NCI-H82 treated with DMSO at 0.1 percent for 48 hours (cell line): Measurements from ENCODE around the gene ZFHX3.
"Not testable (repeated sequence)": the region's sequence is repeated elsewhere in the genome, so short reads cannot be mapped to it uniquely, and the experiment has no call there.

Experiments
- DNase-seq: peaks from one replicate; lab custom pipeline; 2025; ENCODE audit not compliant: unreplicated experiment; lab: John Stamatoyannopoulos, UW

The ZFHX3 gene, protein sequence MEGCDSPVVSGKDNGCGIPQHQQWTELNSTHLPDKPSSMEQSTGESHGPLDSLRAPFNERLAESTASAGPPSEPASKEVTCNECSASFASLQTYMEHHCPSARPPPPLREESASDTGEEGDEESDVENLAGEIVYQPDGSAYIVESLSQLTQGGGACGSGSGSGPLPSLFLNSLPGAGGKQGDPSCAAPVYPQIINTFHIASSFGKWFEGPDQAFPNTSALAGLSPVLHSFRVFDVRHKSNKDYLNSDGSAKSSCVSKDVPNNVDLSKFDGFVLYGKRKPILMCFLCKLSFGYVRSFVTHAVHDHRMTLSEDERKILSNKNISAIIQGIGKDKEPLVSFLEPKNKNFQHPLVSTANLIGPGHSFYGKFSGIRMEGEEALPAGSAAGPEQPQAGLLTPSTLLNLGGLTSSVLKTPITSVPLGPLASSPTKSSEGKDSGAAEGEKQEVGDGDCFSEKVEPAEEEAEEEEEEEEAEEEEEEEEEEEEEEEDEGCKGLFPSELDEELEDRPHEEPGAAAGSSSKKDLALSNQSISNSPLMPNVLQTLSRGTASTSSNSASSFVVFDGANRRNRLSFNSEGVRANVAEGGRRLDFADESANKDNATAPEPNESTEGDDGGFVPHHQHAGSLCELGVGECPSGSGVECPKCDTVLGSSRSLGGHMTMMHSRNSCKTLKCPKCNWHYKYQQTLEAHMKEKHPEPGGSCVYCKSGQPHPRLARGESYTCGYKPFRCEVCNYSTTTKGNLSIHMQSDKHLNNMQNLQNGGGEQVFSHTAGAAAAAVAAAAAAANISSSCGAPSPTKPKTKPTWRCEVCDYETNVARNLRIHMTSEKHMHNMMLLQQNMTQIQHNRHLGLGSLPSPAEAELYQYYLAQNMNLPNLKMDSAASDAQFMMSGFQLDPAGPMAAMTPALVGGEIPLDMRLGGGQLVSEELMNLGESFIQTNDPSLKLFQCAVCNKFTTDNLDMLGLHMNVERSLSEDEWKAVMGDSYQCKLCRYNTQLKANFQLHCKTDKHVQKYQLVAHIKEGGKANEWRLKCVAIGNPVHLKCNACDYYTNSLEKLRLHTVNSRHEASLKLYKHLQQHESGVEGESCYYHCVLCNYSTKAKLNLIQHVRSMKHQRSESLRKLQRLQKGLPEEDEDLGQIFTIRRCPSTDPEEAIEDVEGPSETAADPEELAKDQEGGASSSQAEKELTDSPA (N-terminal part only)

DNA sequence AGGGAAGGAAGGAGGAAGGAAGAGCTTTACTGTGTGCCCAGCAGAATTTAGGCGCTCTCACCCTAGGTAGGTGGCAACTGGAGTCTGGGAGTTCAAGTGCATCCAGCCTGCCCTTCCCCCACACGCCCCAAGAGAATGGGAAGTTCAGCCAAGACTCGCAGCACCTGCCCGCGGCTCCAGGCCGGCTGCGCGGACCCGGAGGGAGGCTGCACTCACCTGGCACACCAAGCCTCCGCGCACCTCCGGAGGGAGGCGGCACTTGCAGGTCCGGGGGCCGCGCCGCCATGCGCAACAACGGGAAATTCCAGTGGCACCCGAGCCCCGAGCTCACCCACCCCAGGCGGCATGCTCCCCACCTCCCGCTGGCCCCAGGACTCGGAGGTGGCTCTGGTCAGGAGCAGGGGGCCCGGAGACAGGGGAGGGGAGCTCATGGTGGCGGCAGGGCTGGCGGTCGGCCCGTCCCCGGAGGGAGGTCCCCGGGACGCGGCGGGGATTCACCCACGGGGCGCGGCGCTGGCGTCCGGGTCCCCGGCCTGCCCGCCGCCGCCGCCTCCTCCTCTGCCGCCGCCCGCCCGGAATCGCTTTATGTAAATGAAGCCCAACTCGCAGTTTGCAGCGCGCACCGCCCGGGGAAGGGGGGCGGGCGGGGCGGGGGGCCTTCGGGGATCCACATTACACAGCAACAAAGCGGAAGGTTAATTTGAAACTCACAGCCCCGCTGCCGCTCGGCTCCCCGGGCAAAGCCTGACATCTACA, at the start of gene ZFHX3:
Gene ZFHX3, minus strand, starts transcription at position 593 of the 756 bp plus-strand sequence. CDS start 87,983 bp downstream, outside the sequence.
- no peak for DNase-seq

DNA sequence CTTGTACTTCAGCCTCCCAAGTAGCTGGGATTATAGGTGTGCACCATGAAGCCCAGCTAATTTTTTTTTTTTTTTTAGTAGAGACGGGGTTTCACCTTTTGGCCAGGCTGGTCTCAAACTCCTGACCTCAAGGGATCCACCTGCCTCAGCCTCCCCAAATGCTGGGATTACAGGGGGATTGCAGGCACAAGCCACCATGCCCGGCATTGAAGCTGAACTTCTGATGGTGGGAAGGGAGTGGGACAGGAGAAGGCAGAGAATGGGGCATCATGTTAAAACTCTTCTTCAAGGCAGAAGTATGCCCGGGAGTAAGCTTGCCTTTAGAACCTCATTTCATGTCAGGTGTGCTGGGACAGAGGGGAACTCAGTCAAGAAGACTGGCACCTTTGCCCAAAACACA, 48.6 kb upstream of the ZFHX3 start:
- no peak for DNase-seq

DNA sequence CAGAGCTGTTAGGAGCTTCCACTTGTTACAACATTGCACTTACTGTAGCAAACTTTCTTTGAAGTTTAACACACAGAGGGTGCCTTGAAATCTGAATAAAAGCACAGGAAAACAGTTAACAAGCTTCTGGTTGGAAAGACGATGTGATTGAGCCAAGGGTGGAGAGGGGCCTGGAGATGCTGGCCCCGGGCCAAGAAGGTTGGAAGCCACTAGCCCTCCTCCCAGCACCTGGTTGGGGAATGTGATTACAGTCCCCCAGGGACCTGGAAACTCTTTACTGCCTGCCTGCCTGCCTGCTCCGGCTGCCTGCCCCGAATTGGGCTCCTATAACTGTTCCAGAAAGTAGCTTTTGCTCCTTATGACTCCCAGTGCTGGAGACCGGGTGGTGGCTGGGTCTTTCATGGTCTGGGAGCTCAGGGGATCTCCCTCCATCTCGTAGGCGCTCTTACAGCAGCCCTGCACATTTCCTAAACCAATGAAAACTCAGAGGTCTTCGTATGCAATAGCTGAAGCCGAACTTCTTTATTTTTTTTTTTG, 48.0 kb upstream of the ZFHX3 start:
- peak; percentile 59 for DNase-seq

DNA sequence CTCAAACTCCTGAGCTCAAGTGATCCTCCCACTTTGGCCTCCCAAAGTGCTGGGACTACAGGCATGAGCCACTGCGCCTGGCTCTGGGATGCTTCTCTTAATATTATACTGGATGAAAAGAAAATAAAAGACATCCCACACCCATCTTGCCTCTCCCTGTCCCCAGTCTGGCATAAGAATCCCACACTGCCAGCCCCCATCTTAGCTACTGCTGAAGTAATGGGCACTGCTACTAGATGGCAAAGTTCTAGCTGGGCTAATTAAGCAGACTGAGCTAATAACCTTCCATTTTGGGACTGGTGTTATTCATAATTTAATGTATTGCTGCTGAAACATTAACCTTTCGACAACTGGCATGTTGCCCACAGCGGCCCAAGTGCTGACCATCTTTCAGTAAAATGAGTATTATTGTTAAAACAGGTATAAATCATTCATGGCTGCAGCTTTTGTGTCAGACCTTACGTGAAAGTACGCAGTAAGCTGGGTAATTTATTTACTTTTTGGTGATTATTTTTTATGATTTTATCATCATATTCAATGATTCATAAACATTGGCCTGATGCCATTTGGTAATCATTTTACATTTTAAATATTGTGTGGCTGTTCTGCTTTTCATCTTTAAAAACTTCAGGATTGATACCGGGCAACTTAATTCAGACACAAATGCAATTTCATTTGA, 47.4 kb upstream of the ZFHX3 start:
- DNase-seq, result no peak

DNA sequence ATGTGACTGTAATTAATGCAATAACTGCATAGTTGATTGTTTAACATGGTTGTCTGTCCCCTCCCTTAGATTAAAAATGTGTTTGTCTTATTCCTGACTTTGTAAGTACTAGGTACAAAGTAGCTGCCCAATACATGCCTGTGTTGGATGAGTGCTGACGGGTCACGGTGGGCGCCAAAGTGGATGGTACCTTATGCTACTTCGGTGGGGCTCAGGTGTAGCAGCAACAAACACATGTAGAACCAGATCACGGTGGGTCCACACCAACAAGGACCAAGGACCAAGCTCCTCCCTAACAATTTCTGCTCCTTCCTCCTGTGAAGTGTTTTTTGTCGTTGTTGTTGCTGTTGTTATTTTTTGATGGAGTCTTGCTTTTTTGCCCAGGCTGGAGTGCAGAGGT, 46.4 kb upstream of the ZFHX3 start:
- no peak for DNase-seq

DNA sequence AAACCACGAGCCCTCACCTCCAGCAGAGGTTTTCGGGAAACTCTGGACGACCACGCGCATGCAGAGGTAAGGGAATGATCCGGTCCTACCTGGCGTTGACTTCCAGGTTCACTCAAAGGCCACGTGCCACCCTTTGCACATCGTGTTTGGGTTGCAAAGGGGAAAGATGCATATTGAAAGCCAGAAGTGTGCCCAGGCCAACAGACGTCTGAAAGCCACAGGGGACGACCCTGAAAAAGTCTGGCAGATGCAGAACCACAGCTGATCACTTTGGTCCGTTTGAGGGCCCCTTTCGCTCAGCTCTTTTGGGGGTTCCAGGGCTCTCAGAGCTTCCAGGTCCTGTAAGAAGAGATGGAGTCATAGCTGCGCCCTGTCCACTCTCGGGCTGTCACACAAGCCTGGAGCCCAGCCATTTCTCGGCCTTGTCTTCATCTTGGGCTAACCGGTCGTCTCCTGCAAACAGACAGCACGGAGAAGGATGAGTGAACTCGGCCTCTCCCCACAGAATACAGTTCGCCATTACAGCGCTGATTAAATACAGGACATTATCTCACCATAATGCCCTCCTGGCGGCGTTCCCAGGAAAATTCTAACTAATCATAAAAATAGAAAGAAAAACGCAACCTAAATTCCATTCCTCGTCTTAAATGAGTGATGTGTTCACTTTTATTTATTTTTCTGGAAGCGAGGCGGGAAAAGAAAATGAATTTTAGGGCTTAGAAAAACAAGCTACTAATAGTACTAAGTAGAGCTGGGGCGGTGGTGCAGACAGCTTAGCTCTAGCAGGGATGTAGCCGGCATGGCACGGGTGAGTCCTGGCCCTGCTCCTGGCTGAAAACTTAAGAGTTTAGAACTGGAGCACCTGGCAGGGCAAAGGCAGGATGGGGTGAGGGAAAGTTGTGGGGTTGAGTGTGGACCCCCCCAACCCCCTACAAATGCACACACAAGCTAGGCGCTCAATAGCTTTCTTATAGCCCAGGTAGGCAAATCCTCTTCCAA, 45.5 kb upstream of the ZFHX3 start:
- DNase-seq, result no peak

DNA sequence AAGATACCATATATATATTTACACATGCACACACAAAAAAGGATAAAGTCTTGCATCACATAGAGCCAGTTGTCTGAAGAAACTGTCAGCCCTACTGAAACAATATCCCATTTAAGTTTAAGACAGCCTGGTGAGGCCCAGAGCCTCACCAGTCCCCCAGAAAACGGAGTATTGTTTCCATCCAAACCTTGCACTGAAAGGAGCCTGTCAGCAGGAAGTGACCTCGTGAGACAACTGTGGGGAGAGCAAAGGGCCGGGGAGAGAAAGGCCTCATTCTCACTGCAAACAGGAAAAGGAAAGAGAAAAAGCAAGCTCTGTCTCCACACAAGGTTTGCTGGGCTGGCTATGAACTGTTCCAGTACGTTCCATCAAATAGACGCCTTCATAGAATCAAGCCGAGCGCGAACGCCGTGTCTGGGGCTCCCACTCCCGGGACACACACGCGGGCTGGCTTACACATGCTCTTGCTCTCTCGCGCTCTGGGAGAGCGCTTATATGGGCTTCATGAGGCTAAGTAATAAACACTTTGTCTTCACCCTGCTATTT, 44.4 kb upstream of the ZFHX3 start:
- no peak for DNase-seq

DNA sequence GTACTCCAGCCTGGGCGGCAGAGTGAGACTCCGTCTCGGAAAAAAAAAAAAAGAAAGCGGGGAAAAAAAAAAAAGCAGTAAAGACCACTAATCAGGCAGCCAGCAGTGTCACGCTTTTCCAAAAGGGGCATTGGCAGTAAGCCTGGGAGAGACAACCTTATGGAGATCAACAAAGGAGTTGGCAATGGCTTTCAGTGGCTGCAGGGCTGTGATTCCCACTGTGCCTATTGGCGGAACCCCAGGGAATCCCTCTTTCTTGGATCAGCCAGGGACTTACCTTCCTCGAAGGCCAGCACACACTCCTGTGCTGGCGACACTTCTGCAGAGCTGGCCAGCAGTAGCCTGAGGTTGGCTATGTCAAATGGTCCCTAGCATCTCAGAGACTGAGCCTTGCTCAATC, 43.2 kb upstream of the ZFHX3 start:
- no peak for DNase-seq

DNA sequence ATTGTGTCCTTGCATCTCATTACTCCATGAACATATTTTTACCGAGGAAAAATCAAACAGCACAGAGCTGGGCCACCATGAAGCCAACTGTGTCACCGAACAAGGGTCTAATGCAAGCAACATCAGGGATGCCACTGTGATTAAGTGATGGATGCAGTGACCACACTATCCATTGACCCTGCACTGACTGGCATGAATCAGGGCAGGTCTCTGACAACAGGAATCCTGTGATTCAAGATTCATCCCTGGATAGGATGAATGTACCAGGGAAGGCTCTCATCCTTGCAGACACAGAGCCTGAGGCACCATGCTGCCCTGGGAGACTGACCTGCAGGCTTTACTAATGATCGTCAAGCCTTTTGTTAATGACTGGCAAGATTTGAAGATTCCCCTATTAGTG, 41.5 kb upstream of the ZFHX3 start:
- DNase-seq, result no peak

DNA sequence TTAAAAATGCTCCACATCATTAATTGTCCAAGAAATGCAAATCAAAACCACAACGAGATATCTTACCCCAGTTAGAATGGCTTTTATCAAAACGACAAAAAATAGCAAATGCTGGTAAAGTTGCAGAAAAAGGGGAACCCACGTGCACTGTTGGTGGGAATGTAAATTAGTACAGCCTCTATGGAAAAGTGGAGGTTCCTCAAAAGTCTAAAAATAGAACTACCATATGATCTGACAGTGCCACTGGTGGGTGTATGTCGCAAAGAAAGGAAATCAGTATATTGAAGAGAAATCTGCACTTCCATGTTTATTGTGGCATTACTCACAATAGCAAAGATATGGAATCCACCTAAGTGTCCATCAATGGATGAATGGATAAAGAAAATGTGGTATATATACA, 38.2 kb upstream of the ZFHX3 start:
- DNase-seq, result no peak

DNA sequence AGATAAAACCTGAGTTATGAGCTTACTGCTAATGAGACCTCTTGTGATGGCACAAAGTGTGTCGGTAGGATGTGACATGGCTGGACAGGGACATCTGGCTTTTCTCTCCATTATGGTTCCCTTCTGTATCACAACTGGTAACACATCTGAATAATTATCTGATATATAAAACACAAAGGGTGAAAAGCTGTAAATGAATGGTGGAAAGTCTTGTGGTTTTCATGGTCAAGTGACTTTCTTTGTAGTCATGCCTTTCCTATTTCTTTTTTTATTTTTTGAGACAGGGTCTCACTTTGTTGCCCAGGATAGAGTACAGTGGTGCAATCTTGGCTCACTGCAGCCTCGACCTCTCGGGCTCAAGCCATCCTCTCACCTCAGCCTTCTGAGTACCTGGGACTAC, 35.3 kb upstream of the ZFHX3 start:
- DNase-seq, result no peak

DNA sequence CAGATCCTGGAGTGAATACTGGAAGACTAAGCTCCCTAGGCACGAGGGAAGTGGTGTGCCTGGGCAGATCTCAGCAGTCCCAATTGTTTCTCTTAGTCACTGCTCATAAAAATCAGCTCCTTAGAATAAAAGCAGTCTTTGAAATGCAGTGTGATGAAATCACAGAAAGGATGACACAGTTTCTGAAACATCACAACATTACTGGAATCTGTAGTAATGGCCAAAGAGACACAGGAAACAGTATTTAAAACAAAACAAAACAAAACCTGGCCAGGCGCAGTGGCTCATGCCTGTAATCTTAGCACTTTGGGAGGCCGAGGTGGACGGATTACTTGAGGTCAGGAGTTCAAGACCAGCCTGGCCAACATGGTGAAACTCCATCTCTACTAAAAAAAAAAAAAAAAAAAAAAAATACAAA, 34.7 kb upstream of the ZFHX3 start:
- DNase-seq, result not testable (repeated sequence)

DNA sequence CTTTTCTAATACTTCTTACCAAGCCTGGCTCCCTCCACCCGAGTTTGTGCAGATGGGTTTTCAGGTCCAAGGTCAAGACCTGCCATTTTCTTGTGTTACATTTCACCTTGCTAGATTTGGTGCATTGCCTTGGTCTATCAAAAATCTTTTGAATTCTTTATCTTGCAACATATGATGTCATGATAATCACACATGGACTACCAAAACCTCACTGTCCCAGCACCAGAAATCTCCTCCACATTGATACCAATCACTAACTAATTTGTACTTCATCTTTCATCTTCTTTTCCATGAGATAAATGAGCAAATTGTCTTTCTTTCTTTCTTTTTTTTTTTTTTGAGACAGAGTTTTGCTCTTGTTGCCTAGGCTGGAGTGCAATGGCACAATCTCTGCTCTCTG, 33.0 kb upstream of the ZFHX3 start:
- no peak for DNase-seq

DNA sequence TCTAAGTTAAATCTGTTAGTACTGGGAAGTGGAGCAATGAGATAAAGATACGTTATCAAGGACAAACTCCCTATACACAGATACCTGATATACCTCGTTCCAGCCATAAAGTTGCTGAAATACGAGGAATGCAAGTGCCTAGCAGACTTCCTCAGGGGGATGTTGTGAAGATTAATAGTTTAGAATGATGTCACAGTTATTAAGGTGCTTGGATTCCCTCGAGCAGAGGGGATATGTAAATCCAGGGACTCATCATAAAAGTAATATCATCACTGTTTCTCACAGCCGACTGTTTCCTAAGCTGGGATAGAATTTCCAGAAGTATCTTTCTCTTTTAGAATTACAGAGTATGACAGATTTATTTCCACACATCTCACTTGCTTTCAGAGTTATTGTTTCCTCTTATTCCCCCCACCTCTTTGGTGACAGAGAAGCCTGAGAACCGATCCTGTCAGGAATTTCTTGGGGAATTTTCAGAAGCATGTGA, 28.4 kb upstream of the ZFHX3 start:
- no peak for DNase-seq

DNA sequence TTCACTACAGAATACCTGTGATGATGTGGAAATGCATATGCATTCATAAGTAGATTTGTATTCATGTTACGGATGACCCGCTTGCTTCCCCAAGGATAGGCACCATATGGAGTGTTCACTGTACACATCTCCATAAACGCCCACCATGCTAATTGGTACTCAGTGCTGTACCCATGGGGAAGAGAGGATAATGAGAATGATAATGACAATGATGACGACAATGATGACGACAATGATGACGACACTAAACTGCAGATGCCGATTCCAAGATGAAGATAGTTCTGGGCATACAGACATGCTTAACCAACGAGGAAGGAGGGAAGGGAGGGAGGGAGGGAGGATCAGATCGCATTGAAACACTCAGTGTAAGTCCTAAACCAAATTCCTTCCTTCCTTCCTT, 26.5 kb upstream of the ZFHX3 start:
- DNase-seq, result no peak

DNA sequence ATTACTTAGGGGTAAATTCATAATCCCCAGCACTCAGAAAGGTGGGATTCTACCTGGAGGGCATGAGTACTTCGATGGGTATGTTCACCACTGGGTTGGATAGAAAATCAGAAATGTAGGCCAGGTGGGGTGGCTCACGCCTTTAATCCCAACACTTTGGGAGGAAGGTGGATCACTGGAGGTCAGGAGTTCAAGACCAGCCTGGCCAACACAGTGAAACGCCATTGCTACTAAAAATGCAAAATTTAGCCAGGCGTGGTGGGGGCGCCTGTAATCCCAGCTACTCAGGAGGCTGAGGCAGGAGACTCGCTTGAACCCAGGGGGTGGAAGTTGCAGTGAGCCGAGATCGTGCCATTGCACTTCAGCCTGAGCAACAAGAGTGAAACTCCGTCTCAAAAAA, 24.1 kb upstream of the ZFHX3 start:
- not testable (repeated sequence) for DNase-seq

DNA sequence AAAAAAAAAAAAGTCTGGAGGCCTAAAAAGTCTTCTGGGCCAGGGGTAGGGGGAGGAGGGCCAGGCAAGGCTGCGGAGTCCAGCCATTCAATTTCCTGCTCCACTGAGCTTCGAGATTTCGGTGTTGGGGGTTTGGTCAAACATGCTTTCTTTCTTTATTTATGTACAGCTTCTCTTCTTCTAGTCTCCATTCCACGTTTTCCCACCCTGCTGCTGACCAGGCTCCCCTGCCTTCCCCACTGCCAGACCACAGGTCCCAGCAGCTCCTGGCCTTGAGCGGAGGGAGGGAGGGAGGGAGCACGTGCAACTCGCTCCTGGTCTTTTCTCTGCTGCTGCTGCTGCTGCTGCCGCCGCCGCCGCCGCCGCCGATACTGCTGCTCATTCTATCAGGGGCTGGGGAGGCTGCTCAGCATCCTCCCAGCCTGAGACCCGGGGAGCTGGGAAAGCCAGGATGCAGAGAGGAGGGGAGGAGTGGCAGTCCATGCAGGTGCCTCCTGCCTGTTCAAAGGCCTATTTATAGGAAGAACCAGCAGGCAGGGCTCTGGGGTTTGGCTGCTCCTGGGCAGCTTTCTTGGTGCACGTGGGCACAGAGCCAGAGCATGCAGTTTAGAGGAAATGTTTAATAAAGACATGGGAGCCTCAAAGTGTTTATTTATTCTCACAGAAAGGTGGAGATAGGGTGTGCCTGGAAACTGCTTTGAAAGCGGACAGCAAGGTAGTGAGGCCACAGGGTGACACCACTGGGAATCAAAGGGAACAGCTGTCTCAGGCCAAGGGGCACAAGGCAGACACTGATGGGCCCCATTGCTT, 23.4 kb upstream of the ZFHX3 start:
- no peak for DNase-seq
